Lung (tissue), 12 donors: ENCODE measurements around the gene HEATR3. TPM values are rescaled to one million over a fixed set of nuclear protein-coding genes. Genes with fewer than 3 reads are reported as not detected.

Experiments
- ATAC-seq: fragments of 200-7000 bp; cut with Tn5 transposase; one replicate; pipeline ENCODE4 v1.9.1; 2020; ENCODE audit warnings: moderate number of reproducible peaks; ENCODE audit not compliant: insufficient read depth, low FRiP score
- DNase-seq, 3 donors: peaks; one replicate each; pipeline ENCODE4 v3.0.0-alpha.2; 2013 to 2017
- H3K27ac ChIP-seq, 2 donors: one replicate each; pipeline ENCODE4 v1.5.1; 2013; ENCODE audit warnings: mild to moderate bottlenecking in 2 of 2, moderate library complexity in 2 of 2, control low read depth in 1 of 2, inconsistent platforms in 1 of 2, low read depth in 1 of 2, low read length in 1 of 2
- H3K27me3 ChIP-seq, 3 donors: one replicate each; pipeline ENCODE4 v1.5.1; 2013; ENCODE audit warnings: low read length in 2 of 3; ENCODE audit not compliant: control insufficient read depth in 3 of 3, insufficient read depth in 3 of 3
- H3K36me3 ChIP-seq, 4 donors: one replicate each; pipeline ENCODE4 v1.5.1; 2013; ENCODE audit warnings: low read length in 4 of 4, mild to moderate bottlenecking in 1 of 4, moderate library complexity in 1 of 4; ENCODE audit not compliant: control insufficient read depth in 4 of 4, insufficient read depth in 4 of 4
- H3K4me1 ChIP-seq, 5 donors: one replicate each; pipeline ENCODE4 v1.5.1; 2013; ENCODE audit warnings: low read length in 5 of 5, mild to moderate bottlenecking in 2 of 5, moderate library complexity in 1 of 5; ENCODE audit not compliant: control insufficient read depth in 5 of 5, insufficient read depth in 5 of 5
- H3K4me3 ChIP-seq: one replicate; pipeline ENCODE4 v1.5.1; 2013; ENCODE audit warnings: mild to moderate bottlenecking, control low read depth, moderate library complexity
- H3K9ac ChIP-seq, 2 donors: one replicate each; pipeline ENCODE4 v1.5.1; 2013; ENCODE audit warnings: low read length in 2 of 2, control low read depth in 1 of 2; ENCODE audit not compliant: insufficient read depth in 1 of 2
- H3K9me3 ChIP-seq, 4 donors: one replicate each; pipeline ENCODE4 v1.5.1; 2013; ENCODE audit warnings: low read length in 3 of 4, mild to moderate bottlenecking in 1 of 4, moderate library complexity in 1 of 4; ENCODE audit not compliant: control insufficient read depth in 4 of 4, insufficient read depth in 3 of 4
- WGBS, 2 donors: extraction: QIAGEN DNeasy Blood & Tissue Kit; methylation state at CpG; one replicate each; pipeline ENCODE4 v1.1.7; 2013; 5-methylcytosine and 5-hydroxymethylcytosine counted together
- polyA plus RNA-seq, 2 donors: library from polyadenylated mRNA; stranded (reverse); fragments of 200-250 nt; gene quantifications; one replicate each; pipeline ENCODE4 v1.2.1, GENCODE V29; 2013
- total RNA-seq, 2 donors: library from RNA; depleted of rRNA in 1 of 2; stranded (reverse); fragments of >200 nt in 1 of 2; gene quantifications; one replicate each; pipeline ENCODE4 v1.2.1, GENCODE V29; 2014 to 2021
- TF ChIP-seq, protein P1 (sequence below): IDR thresholded peaks from 2 replicates; pipeline ENCODE4 v1.5.1; 2012; ENCODE audit warnings: mild to moderate bottlenecking; ENCODE audit errors: control extremely low read depth, extremely low read depth
- donor health status: control.
- donor health status: control.
- donor health status: Bipolar disorder and iron deficiency.
- donor health status: healthy.
- donor health status: DM: yes; HTN: yes; CAD: no.

HEATR3 gene
- total and polyA plus RNA-seq, 4 donors, result 8.7 to 29.9 (median 14.1) TPM

DNA sequence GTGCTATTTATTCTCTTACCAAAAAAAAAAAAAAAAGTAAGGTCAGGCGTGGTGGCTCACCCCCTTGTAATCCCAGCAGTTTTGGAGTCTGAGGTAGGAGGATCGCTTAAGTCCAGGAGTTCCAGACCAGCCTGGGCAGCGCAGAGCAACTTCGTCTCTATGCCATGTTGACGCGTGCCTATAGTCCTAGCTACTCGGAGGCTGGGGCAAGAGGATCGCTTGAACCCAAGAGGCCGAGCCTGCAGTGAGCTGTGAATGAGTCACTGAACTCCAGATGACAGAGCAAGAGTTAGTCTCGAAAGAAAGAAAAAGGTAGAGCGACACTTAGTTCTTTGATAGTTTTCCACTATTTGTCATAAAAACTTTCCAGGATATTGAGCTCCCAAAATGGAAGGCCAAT is 86.0 kb downstream of the HEATR3 start:
- H3K27ac ChIP-seq, result no peak overlapping the region
- no peaks in the 10 kb centered on the region for H3K36me3 ChIP-seq
- no peak for DNase-seq
- ATAC-seq, result no peak
- no peak overlapping the region for H3K4me3 ChIP-seq
- 92 to 95% methylated on average over 11 of the region's 11 CpGs for WGBS, 2 donors
- no peak overlapping the region for H3K9ac ChIP-seq
- no peaks in the 10 kb centered on the region for H3K27me3 ChIP-seq
- H3K4me1 ChIP-seq, result peaks cover 0 to 21% (median 9%) of the 10 kb centered on the region in 5 donors
- H3K9me3 ChIP-seq, result no peaks in the 10 kb centered on the region
- TF ChIP-seq, protein P1, sequence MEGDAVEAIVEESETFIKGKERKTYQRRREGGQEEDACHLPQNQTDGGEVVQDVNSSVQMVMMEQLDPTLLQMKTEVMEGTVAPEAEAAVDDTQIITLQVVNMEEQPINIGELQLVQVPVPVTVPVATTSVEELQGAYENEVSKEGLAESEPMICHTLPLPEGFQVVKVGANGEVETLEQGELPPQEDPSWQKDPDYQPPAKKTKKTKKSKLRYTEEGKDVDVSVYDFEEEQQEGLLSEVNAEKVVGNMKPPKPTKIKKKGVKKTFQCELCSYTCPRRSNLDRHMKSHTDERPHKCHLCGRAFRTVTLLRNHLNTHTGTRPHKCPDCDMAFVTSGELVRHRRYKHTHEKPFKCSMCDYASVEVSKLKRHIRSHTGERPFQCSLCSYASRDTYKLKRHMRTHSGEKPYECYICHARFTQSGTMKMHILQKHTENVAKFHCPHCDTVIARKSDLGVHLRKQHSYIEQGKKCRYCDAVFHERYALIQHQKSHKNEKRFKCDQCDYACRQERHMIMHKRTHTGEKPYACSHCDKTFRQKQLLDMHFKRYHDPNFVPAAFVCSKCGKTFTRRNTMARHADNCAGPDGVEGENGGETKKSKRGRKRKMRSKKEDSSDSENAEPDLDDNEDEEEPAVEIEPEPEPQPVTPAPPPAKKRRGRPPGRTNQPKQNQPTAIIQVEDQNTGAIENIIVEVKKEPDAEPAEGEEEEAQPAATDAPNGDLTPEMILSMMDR, result no peak

DNA sequence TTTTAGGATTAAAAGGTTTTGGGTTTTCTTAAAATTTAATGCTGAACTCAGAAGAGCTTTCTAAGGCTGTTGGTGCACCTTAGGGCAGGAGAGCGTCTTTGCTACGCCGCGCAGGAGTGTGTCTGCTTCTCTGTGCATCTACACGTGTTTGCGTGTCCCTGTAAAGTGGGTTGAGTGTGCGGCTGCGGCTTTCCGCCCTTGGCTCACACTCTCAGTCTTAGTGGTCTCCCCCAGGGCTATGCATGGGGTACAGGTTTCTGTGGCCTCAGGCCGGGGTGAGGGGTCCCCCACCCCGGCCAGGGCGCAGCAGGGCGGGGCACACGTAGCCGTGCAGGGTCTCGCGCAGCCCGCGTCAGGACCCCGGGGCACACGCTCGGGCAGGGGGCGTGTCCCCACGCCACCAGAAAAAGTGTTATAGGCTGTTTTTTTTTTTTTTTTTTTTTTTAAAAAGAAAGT is 86.6 kb downstream of the HEATR3 start:
- peak overlapping the region; percentile 46 to 53 for H3K9ac ChIP-seq
- no peaks in the 10 kb centered on the region for H3K27me3 ChIP-seq
- ATAC-seq (peak; percentile 12), DNase-seq (peak in 1 of 3 donors; percentile 46)
- no peaks in the 10 kb centered on the region for H3K36me3 ChIP-seq
- H3K9me3 ChIP-seq, result no peaks in the 10 kb centered on the region
- TF ChIP-seq, protein P1, result no peak
- peak overlapping the region; percentile 83 to 100 for H3K27ac ChIP-seq
- WGBS, 2 donors, result 0 to 1% methylated on average over 24 of the region's 24 CpGs
- H3K4me3 ChIP-seq, result peak overlapping the region; percentile 88
- peaks cover 3 to 20% (median 9%) of the 10 kb centered on the region in 5 donors for H3K4me1 ChIP-seq

DNA sequence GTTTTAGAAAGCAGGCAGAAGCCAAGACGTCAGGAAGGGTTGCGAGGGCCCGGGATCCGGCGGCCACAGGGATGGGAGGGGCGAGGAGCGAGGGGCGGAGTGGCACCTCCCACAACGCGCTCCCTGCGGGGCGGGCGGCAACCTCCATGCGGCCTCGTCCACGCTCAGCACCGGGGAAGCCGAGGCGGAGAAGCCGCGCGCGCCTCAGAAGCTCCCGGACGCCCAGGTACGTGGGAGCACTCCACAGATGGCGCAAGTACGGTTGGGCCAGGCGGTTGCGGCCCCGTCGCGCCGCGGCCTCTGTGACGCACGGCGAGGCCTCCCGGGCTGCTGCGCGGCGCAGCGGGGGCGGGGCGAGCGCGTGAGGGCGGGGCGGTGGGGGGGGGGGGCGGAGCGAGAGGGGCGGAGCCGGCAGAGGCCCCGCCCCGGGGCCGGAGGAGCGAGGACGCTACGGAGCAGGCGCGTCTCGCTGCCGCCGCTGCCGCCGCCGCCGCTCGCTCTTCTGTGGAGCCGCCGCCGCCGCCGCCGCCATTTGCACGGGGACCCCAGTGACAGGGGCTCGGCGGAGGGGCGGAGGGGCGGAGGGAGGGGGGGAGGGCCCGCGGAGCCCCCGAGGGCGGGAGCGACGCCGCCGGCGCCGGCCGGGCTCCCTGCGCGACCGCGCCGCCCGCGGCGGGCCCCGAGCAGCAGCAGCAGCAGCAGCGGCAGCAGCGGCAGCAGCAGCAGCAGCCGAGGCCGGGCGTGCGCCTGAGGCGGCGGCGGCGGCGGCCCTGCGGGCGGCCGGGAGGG is 87.2 kb downstream of the HEATR3 start, which contains the start of gene TENT4B:
TSS of gene TENT4B (plus strand) at position 500 of the 789 bp plus-strand sequence. CDS start 316 bp downstream, outside the sequence.
- Histone ChIP-seq H3K27ac (peak within 1 kb of the TSS; percentile 95 to 100), H3K27me3 (no peaks in the 10 kb centered on the region), H3K9ac (peak within 1 kb of the TSS; percentile 53 to 67), H3K9me3 (no peaks in the 10 kb centered on the region), H3K36me3 (no peaks in the 10 kb centered on the region), H3K4me1 (peaks cover 3 to 20% (median 9%) of the 10 kb centered on the region in 5 donors), H3K4me3 (peak within 1 kb of the TSS; percentile 92)
- TF ChIP-seq, protein P1, result no peak
- peak; percentile 91 to 93 (median 92) for DNase-seq
- WGBS, 2 donors, result 0% methylated on average over 57 to 111 of the region's 114 CpGs
- peak; percentile 94 for ATAC-seq
